KBM-7 (cell line): Measurements from ENCODE around the gene TMEM97.
A peak's percentile ranks its signal among the peaks of the same experiment; 100 is the strongest.
"Not testable (repeated sequence)": the region's sequence is repeated elsewhere in the genome, so short reads cannot be mapped to it uniquely, and the experiment has no call there.

Experiments used
- DNase-seq: peaks from one replicate; pipeline ENCODE4 v3.0.0-alpha.2; 2015
- in situ Hi-C: fragments of 300-500 bp; cut with MboI; formaldehyde crosslinking; loops from 2 replicates; pipeline ENCODE4 v1.14.3; 2020; ENCODE audit warnings: low sequenced_read_pairs, low pct_unique_long_range_greater_than_20kb, mixed read lengths

The TMEM97 gene

DNA sequence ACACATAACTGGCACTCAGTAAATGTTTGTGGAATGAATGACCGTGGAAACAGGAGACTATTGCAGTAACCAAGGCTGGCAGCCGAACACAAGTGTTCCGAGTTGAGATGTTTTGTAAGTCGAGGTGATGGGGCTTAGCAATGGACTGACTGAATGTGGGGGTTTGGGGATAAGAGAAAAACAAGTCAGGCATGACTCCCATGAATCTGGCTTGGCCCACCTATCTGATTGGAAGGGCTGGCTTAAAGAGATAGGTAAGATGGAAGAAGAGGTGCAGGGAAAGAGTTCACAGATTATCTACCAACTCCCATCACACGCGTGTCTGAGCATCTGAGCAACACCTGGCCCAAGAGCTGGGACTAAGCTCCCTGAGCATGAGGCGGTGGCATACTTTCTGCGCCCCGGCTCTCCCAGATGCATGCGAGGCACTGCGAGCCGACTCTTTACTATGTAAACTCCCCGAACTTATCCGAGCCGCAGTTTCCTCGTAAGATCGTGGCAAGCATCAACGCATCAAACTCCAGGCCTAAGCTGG lies 15.7 kb downstream of the TMEM97 start:
- in situ Hi-C loops, result no loop called here
- no peak for DNase-seq

DNA sequence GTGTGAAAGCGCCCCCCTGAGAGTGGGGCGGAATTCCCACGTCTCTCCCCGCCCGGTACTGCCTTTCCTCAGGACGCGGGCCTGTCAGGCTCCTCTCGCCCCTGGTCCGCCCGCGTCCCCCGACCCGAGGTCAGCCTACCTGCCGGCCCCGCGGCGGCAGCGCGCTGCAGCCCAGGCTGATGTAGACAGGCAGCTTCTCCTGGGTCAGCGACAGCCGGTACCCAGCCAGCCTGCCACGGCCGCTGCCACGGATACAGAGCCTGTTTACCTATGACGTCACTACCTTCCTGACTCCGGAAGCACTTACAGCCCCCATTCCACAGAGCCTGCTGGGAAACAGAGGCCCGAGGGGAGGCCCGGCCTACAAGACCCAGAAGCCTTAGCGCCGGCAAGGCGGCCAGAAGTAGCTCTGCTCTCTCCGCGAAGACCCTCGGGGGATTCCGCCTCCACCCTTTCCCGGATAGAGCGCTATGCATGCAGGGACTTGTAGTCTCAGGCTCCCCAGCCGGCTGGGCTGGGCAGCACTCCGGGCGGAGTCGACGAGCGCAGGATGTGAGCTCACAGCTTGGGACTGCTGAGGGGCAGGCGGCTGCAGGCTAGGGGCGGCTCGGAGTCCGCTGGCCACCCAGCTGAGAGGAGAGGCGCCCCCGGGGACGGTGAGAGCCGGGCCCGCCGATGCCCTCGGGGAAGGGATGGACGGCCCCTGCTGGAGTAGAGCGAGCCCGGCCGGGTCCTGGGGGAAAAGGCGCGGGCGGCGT lies 16.4 kb downstream of the TMEM97 start, which contains the start of the genes IFT20 and TNFAIP1:
IFT20 (minus strand) TSS at position 272 of the 758 bp plus-strand sequence. CDS start 3,487 bp downstream, outside the sequence.
TNFAIP1 (plus strand) TSS at position 561 of the 758 bp plus-strand sequence. CDS start 3,761 bp downstream, outside the sequence.
- in situ Hi-C loops, result no loop called here
- DNase-seq, result peak; percentile 99

DNA sequence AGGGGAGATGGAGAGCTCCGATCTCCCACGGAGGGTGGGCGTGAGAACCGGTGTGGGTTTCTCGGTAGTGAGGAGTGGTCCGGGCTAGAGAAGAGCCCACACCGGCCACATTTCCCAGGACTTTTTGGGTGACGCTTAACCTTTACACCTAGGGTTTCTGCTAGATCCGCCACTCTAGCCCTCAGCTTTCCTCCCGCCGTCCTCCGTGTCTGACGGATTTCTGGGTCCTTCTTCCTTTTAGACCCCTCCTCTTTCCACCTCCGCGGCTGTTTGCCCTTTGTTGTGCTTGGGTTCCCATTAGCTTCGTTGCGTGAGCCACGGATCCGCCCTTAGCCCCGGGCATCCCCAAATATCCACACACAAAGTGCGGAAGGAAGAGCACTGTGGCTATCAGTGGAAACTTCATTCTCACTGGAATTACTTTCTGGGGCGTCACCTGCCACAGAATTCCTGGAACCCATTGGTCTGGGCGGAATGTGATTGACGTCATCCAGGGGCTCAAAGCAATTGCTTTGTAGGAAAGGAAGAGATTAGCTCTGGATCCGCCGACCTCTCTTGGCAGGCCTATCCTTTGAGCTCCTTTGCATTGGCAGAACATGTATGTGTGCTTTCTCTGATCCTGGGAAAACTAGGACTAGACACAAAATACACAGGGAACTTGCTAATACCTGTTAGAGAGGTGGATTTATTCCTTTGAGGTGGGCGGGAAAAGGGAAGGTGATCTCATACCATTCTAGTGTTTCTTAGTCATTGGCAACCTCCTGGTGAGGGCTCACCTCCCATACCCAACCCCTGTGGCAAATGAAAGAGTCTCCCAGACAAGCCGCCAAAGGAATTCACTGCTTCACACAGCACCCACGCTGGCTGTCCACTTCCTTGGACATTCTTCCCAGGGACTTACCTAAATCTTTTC lies 17.2 kb downstream of the TMEM97 start:
- in situ Hi-C loops, result no loop called here

DNA sequence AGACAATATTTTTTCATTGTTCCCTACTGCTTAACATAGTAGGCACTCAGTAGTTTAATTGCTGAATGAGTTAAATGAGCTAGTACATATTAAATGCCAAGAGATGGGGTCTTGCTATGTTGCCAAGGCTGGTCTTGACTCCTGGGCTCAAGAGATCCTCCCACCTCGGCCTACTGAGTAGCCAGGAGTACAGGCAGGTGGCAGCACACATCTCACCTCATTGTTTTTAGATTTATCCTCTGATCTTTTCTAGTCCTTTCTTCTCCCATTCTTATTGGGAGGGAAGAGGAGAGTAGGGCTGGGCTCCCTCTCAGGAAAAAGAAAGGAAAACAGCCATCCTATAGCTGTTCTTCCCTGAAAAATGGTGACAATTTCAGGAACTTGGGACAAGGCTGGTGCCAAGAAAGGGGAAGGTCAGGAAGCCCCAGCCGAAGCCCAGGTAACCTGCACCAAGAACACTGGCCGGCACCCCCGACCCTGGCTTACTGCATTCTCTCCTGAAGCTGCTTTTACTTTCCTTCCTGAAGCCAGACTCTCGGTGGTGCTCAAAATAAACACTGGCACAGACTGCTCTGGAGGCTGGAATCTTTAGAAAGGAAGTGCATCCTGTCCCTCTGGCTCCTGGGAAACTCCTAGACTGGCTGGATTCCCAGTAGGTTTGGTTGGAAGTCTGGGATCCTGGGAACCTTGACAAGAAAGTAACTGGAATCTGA lies 19.2 kb downstream of the TMEM97 start:
- no peak for DNase-seq
- in situ Hi-C loops, result no loop called here

More for the DNA sequence above, 17.2 kb downstream of the TMEM97 start:
- peak; percentile 45 for DNase-seq

DNA sequence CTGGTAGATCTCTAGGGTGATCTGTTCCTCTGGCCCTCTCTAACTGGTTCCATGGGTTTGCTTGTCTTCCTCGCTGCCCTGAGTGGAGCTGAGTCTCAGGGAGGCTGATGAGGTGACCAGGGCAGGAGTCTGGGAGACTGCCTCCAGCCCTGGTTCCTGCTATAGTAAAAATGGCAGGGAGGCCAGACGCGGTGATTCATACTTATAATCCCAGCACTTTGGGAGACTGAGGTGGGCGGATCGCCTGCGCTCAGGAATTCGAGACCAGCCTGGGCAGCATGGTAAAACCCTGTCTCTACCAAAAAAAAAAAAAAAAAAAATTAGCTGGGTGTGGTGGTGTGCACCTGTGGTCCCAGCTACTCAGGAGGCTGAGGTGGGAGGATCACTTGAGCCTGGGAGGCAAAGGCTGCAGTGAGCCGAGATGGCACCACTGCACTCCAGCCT lies 19.8 kb downstream of the TMEM97 start:
- DNase-seq, in situ Hi-C loops: not testable (repeated sequence)

DNA sequence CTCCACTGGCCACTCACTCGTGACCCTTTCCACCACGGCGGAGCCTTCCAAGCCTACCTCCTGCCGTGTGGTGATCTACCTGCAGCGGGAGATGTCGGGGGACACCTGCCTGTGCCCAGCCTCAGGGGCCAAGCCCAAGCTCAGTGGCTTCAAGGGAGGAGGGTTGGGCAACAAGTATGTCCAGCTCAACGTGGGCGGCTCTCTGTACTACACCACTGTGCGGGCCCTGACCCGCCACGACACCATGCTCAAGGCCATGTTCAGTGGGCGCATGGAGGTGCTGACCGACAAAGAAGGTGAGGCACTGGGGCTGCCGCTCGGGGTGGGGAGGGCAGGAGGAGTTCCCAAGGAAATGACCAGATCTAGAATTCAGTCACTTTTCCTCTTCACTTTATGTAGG lies 20.4 kb downstream of the TMEM97 start:
- in situ Hi-C loops, result no loop called here

DNA sequence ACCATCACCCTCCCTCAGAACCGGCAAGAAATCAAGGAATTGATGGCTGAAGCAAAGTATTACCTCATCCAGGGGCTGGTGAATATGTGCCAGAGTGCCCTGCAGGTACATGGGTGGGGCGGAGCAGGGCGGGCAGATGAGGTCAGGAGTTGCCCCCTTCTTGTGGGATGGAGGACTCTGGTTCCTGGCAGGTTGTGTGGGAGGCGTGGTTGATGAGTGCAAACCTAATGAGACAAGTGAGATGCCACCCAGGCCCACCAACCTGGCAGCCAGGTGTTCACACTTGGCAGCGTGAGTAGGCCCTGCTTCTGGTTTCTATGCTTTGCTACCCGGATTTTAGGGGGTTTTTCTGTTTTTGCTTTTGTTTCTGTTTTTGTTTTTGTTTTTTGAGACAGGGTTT lies 21.4 kb downstream of the TMEM97 start:
- DNase-seq, result no peak
- in situ Hi-C loops, result no loop called here

More for the DNA sequence above, 20.4 kb downstream of the TMEM97 start:
- no peak for DNase-seq

DNA sequence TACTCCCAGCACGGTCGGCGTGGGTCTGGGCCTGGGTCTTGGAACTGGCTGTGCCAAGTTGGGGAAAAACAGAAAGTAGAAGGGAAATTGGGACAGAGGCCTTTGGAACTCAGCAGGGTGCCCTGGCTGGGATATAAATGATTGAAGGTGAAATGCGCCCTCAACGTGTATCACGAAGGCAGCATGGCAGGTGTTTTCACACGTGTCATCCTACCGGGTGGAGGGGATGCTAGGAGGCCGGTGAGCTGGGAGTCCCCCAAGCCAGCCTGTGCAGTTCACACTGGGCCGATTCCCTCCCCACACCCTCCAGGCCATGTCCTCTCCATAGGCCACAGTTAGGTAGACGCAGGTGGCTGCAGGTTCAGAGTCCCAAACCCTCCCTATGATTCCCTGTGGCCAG lies 22.5 kb downstream of the TMEM97 start:
- in situ Hi-C loops, result no loop called here
- DNase-seq, result no peak

DNA sequence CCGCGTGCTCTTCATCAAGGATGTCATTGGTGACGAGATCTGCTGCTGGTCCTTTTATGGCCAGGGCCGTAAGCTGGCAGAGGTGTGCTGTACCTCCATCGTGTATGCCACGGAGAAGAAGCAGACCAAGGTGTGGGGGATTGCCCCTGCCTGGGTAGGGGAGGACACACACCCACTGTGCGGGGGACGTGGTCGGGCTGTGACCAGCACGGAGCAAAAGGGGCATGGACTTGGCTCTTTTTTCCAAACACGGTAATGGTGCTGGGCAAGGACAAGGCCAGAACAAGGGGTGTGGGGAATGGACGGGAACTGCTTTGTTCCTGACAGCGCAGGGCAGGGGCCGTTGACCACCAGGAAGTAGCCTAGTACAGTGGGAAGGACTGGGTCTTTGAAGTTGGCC lies 23.3 kb downstream of the TMEM97 start:
- DNase-seq, result no peak
- in situ Hi-C loops, result no loop called here

DNA sequence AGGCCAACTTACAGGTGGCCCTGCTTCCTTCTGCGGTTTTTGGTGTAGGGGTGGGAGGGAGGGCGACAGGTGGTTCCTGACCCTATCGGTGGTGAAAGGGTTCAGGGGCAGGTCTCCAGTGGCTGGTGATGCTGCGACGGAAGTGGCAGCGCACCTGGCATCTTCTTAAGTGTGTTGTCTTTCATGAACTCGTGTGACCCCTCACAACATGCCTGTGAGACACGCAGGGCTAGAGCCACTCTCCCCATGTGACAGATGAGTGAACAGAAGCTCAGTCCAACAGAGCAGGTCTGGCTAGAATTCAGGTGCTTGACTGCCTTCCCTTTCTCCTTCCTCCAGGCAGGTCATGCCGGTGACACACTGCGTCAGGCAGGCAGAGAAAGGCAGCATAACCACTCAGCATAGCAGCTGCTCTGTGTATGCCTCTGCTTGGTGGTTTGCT lies 24.5 kb downstream of the TMEM97 start:
- in situ Hi-C loops, result no loop called here
- no peak for DNase-seq

DNA sequence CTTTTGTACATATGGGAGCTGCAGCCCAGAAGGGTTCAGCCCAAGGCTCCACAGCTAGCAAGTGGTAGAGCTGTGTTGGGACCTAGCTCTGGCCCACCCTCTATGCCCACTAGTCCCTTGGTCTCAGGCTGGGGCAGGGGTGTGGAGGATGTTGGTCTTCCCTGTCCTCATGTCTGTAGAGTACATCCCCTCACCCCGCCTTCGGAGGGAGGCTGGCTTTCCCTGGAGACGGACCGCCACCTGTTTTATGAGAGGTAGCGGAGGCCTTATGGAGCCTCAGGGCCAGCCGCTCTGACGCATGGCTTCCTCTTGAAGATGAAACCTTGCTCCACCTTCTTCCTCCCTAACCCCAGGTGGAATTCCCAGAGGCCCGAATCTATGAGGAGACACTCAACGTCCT lies 25.0 kb downstream of the TMEM97 start:
- DNase-seq, result no peak
- in situ Hi-C loops, result no loop called here

DNA sequence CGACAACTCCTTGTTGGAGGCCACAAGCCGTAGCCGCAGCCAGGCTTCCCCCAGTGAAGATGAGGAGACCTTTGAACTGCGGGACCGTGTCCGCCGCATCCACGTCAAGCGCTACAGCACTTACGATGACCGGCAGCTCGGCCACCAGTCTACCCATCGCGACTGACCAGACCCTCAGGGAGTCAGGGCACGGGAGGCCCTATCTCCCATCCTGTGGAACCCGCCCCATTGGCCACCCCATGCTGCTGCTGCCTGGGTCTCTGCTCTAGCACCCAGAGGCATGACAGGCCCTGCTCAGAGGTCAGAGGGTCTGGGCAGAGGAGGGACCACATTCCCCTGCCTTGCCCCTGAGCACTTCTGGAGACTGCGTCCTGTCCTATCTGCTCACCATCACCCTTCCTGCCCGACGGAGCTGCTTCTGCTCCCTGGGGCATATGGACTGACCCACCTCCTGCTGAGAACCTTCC lies 25.5 kb downstream of the TMEM97 start:
- in situ Hi-C loops, result no loop called here
- no peak for DNase-seq

DNA sequence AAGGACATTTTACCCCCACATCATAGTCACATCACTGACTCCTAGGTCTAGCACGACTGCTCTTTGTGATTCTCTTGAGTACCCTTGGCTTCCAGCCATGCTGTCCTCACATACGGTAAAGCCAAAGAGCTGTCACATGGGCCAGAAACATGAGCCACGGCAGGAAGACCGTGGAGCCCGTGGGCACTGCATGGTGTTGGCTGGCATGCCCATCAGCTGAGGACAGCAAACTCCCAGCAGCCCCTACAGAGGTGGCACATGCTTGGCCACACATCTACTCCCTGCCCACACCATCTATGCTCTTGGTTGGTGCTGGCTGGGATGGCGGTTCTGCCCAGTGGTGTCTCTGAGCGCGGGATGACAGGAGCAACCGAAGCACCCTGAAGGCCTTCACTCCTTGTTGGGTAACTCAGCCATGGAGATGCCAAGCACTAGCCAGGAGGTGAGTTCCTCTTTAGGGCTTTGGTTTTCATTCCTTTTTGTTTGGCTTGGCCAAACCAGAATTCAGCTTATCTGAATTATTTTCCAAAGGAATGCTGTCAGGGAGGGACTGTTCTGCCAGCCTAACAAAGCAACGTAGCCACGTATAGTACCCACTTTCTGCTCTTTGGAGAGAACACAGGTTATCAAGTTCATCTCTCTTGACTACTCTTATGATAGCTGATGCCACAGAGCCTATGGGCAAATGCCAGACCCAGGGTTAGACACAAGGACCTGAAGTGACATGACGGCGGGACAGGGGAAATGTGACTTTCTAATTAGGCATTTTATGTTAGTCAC lies 26.6 kb downstream of the TMEM97 start:
- in situ Hi-C loops, result no loop called here
- no peak for DNase-seq

DNA sequence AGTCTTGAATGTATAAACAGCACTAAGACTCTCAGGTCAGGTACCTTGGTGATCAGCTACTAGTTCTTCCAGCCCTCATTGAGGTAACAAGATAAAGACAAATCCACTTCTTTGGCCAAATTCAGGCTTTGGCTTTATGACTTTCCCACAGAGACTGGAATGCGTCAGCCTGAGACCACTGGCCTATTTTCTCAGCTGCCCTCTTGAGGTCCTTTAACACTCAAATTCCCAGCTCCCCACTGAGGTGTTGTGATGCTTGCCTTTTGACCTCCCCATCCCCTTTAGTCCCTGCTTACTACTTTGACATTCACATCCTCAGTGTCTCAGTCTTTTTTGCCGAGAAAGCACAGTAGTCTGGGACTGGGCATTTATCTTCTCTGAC lies 27.2 kb downstream of the TMEM97 start:
- DNase-seq, result no peak
- in situ Hi-C loops, result no loop called here

DNA sequence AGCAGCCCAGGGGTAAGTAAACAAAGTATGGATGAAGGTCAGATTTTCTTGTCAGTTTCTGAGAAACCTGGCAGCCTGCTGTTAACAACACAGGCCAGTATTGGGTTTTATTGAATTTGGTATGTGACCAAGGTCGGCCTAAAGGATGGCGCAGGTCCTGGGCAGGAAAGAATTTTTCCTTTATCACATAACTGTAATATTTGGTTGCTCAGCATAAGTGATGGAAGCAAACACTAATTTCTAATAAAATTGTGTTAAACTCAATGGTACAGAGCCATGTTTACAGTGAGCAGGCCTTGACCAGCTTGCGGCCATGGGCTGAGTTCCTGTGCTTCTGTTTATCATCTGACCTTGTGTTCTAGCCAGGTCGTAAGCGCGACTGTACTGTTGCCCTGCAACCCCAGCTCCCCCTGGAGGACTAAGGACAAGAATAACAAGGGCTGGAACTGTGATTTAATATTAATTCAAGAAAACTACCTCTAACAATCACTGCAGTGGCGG lies 27.8 kb downstream of the TMEM97 start:
- in situ Hi-C loops, result no loop called here
- no peak for DNase-seq

DNA sequence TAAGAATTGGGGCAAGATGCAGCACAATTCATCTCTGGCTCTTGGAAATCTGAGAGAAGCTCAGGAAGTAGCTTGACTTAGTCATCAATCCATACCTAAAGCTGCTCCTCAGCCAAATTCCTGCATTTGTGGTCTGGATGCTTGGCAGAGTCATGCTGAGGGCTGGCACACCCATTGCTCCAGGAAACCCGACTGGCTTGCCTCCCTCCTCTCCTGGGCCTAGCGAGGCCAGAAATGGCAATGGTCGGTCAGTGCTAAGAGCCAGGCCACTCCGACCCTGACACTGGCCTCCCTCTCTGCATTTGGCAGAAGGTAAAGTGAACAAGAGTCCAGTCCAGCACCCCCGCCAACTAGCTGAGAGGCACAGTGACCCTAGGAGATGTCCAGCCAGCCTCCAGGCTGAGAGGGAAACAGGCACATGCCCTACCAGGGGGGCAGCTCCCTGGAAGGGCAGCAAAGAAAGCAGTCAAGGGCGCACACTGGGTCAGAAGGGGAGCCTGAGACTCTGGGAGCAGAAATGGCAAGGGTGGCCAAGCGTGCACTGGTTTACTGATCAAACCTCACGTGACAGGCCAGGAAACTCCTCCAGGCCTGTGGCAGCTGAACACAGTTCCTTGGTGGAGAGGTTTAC lies 28.4 kb downstream of the TMEM97 start:
- in situ Hi-C loops, result no loop called here
- no peak for DNase-seq

DNA sequence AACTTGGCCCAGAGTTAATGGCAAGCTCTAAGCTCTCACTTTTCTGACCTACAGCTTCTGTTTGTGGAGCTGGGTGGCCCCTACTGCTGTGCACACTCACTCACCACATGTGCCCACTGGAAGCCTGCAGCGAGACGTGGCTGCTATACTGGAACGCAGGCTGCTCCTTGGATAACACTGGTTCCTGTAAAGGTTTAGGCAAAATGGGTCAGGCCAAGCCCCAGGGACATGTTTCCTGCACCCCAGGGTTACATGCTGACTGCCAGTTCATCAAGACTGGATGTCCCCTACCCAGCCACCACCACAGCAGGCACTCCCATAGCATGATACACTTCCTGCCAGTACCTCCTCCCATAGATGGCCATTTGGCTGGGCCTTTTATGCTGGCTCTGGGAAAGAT lies 30.0 kb downstream of the TMEM97 start:
- DNase-seq, result no peak
- in situ Hi-C loops, result no loop called here

DNA sequence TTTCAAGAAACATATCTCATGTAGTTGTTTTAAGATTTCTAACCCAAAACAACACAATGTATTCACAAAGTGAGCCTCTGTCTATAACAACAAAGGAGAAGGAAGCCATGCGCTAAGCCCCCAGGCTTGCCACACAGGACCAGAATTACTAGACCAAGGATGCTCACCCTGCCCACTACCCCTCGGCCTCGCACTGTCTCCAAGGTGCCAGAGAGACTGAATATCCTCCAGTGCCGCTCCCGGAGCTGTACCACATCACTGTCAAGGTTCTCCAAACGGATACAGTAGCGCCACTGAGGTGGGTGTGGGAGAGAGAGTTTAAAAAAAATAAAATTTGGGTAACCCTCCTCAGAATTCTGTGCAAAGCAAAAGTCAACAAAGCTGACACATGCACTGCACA lies 31.3 kb downstream of the TMEM97 start:
- in situ Hi-C loops, result no loop called here
- DNase-seq, result no peak
